Smooth muscle cell (in vitro differentiated cells): ENCODE results near the gene SLC35B4. TPM values are rescaled to one million over a fixed set of nuclear protein-coding genes. Genes with fewer than 3 reads are reported as not detected.

ENCODE experiments used
- DNase-seq: peaks from one replicate; lab custom pipeline; 2025; ENCODE audit not compliant: unreplicated experiment; lab: John Stamatoyannopoulos, UW
- H2AFZ ChIP-seq: fragments of 200-600 bp; sonication (generic); 2 replicates; pipeline ENCODE4 v1.6.0; 2016; ENCODE audit warnings: antibody characterized with exemption, low read depth, mild to moderate bottlenecking
- H3F3A ChIP-seq: fragments of 200-600 bp; sonication (generic); 2 replicates; pipeline ENCODE4 v1.6.0; 2017; ENCODE audit warnings: antibody characterized with exemption, low read depth
- H3K27ac ChIP-seq: fragments of 200-600 bp; sonication (generic); 2 replicates; pipeline ENCODE4 v1.5.1; 2016; ENCODE audit warnings: low read depth, mild to moderate bottlenecking
- H3K27me3 ChIP-seq: fragments of 200-600 bp; sonication (generic); 2 replicates; pipeline ENCODE4 v1.6.1; 2016; ENCODE audit warnings: low read depth, mild to moderate bottlenecking
- H3K36me3 ChIP-seq: fragments of 200-600 bp; sonication (generic); 2 replicates; pipeline ENCODE4 v1.5.1; 2016; ENCODE audit warnings: low read depth
- H3K4me1 ChIP-seq: fragments of 200-600 bp; sonication (generic); 2 replicates; pipeline ENCODE4 v1.5.1; 2016; ENCODE audit warnings: low read depth
- H3K4me2 ChIP-seq: fragments of 200-600 bp; sonication (generic); 2 replicates; pipeline ENCODE4 v1.6.0; 2016; ENCODE audit warnings: mild to moderate bottlenecking
- H3K4me3 ChIP-seq: fragments of 200-600 bp; sonication (generic); 2 replicates; pipeline ENCODE4 v1.5.1; 2016; ENCODE audit warnings: mild to moderate bottlenecking
- H3K79me2 ChIP-seq: fragments of 200-600 bp; sonication (generic); 2 replicates; pipeline ENCODE4 v1.6.0; 2016; ENCODE audit warnings: low read depth, mild to moderate bottlenecking
- H3K9ac ChIP-seq: fragments of 200-600 bp; sonication (generic); 2 replicates; pipeline ENCODE4 v1.6.0; 2016; ENCODE audit warnings: low read depth
- H3K9me3 ChIP-seq: fragments of 200-600 bp; sonication (generic); replicated peaks from 2 replicates; pipeline ENCODE4 v1.5.1; 2016; ENCODE audit warnings: low read depth
- H4K20me1 ChIP-seq: fragments of 200-600 bp; sonication (generic); 2 replicates; pipeline ENCODE4 v1.6.0; 2016; ENCODE audit warnings: low read depth
- CTCF ChIP-seq: fragments of 200-600 bp; sonication (generic); IDR thresholded peaks from 2 replicates; pipeline ENCODE4 v1.5.1; 2017; ENCODE audit warnings: borderline replicate concordance, mild to moderate bottlenecking, antibody characterized with exemption; ENCODE audit not compliant: insufficient read depth, poor library complexity, severe bottlenecking
- WGBS: methylation state at CpG from one replicate; pipeline ENCODE4 v1.1.7; 2016; ENCODE audit warnings: low lambda C conversion rate; 5-methylcytosine and 5-hydroxymethylcytosine counted together
- polyA plus RNA-seq: library from polyadenylated mRNA; unstranded; fragments of >200 nt; fragmentation: Nextera tagmentation; extraction: Ambion mirVana; gene quantifications from 2 replicates; pipeline ENCODE4 v1.2.1, GENCODE V29; 2016
- total RNA-seq: library from RNA; depleted of rRNA; stranded (reverse); fragments of >200 nt; gene quantifications from 2 replicates; pipeline ENCODE4 v1.2.3, GENCODE V29; 2014

Gene SLC35B4
- total and polyA plus RNA-seq, 2 experiments from 2014 or later = 21.3 to 26.7 TPM

GRCh38 chr7:134293002-134293740 lies 23.6 kb downstream of the SLC35B4 start:
- Histone ChIP-seq H3K9ac (no peak overlapping the region), H3F3A (no peaks in the 10 kb centered on the region), H3K4me2 (no peak overlapping the region), H3K9me3 (no peaks in the 10 kb centered on the region), H3K4me1 (no peaks in the 10 kb centered on the region), H3K27ac (no peak overlapping the region), H3K27me3 (no peaks in the 10 kb centered on the region), H3K4me3 (no peak overlapping the region), H3K79me2 (no peaks in the 10 kb centered on the region), H2AFZ (no peak overlapping the region), H3K36me3 (peaks cover 11% of the 10 kb centered on the region), H4K20me1 (no peaks in the 10 kb centered on the region)
- WGBS = 97% methylated on average over 12 of the region's 12 CpGs
- TF ChIP-seq CTCF = no peak
- DNase-seq = no peak

GRCh38 chr7:134290286-134290685 lies 26.4 kb downstream of the SLC35B4 start:
- Histone ChIP-seq H3K79me2 (no peaks in the 10 kb centered on the region), H2AFZ (no peak overlapping the region), H4K20me1 (no peaks in the 10 kb centered on the region), H3F3A (no peaks in the 10 kb centered on the region), H3K4me3 (no peak overlapping the region), H3K27ac (no peak overlapping the region), H3K36me3 (peaks cover 6% of the 10 kb centered on the region), H3K4me2 (no peak overlapping the region), H3K4me1 (no peaks in the 10 kb centered on the region), H3K27me3 (peaks cover under 1% of the 10 kb centered on the region), H3K9me3 (no peaks in the 10 kb centered on the region), H3K9ac (no peak overlapping the region)
- TF ChIP-seq CTCF = no peak
- 72% methylated on average over 3 of the region's 3 CpGs for WGBS
- no peak for DNase-seq

- no peaks in the 10 kb centered on the region for H3K79me2 ChIP-seq
- no peak overlapping the region for H2AFZ ChIP-seq
- no peak overlapping the region for H3K4me2 ChIP-seq
- no peak for DNase-seq
- no peak for TF ChIP-seq CTCF
- no peak overlapping the region for H3K27ac ChIP-seq
- no peaks in the 10 kb centered on the region for H3K9me3 ChIP-seq
- H3K4me1 ChIP-seq = no peaks in the 10 kb centered on the region
- no peak overlapping the region for H3K9ac ChIP-seq
- 93% methylated on average over 2 of the region's 2 CpGs for WGBS
- H3K4me3 ChIP-seq = no peak overlapping the region
- peaks cover 2% of the 10 kb centered on the region for H3K36me3 ChIP-seq
- H4K20me1 ChIP-seq = no peaks in the 10 kb centered on the region
- H3K27me3 ChIP-seq = peaks cover 5% of the 10 kb centered on the region
- H3F3A ChIP-seq = no peaks in the 10 kb centered on the region
Observed at GRCh38 chr7:134289841-134290240, 26.9 kb downstream of the SLC35B4 start.

GRCh38 chr7:134289423-134289822 lies 27.3 kb downstream of the SLC35B4 start:
- Histone ChIP-seq H3K4me3 (no peak overlapping the region), H3K79me2 (no peaks in the 10 kb centered on the region), H3K27me3 (peaks cover 5% of the 10 kb centered on the region), H3K4me1 (no peaks in the 10 kb centered on the region), H4K20me1 (no peaks in the 10 kb centered on the region), H3K9me3 (no peaks in the 10 kb centered on the region), H3K4me2 (no peak overlapping the region), H3K9ac (no peak overlapping the region), H3F3A (no peaks in the 10 kb centered on the region), H3K27ac (no peak overlapping the region), H3K36me3 (no peaks in the 10 kb centered on the region), H2AFZ (no peak overlapping the region)
- 91% methylated on average over 7 of the region's 7 CpGs for WGBS
- DNase-seq = no peak
- TF ChIP-seq CTCF = no peak
